ENCODE measurements around the gene USH1G. TPM values are rescaled to one million over a fixed set of nuclear protein-coding genes. Genes with fewer than 3 reads are reported as not detected.

The USH1G gene
- total RNA-seq, 1 experiment from 2014 or later = 2.7 TPM

GRCh38 chr17:74959826-74960515 lies 36.9 kb upstream of the USH1G start:
- Mint-ChIP-seq H3K27ac (no peak overlapping the region), H3K4me3 (no peak overlapping the region; a peak in 1 of 5 replicates), H3K9me3 (peaks cover 0 to 2% of the 10 kb centered on the region in 2 experiments; a peak in 1 of 5 replicates), H3K36me3 (ENCODE audit: insufficient read depth in 1 of 3, low read depth in 3 of 3) (peaks cover 0 to 2% (median 0%) of the 10 kb centered on the region in 3 experiments; a peak in 2 of 7 replicates), H3K4me1 (peaks cover 6 to 11% of the 10 kb centered on the region in 2 experiments), H3K27me3 (ENCODE audit: low read depth) (peaks cover 28% of the 10 kb centered on the region)
- no peak overlapping the region for H3K4ac ChIP-seq (ENCODE audit: low read depth, low read length)
- H2BK20ac ChIP-seq (ENCODE audit: low read depth, low read length, poor library complexity, severe bottlenecking) = no peak overlapping the region
- no peak overlapping the region for H3T11ph ChIP-seq (ENCODE audit: low read length)
- H2BK120ac ChIP-seq (ENCODE audit: low read depth, low read length, poor library complexity, severe bottlenecking) = no peak overlapping the region
- H3K23me2 ChIP-seq (ENCODE audit: insufficient read length, low read depth, low read length, poor library complexity, severe bottlenecking) = no peaks in the 10 kb centered on the region
- H3K23ac ChIP-seq (ENCODE audit: insufficient read length, low read depth, low read length) = no peak overlapping the region
- no peak overlapping the region for H4K91ac ChIP-seq (ENCODE audit: insufficient read length, low read depth, low read length)
- H4K20me1 ChIP-seq (ENCODE audit: control insufficient read depth, insufficient read depth, insufficient read length) = no peaks in the 10 kb centered on the region
- H3K4me2 ChIP-seq (ENCODE audit: insufficient read depth, insufficient read length, low read length) = no peak overlapping the region
- DNase-seq = peak; percentile 34
- no peak overlapping the region for H3K14ac ChIP-seq (ENCODE audit: insufficient read depth, low read length)
- WGBS (ENCODE audit: extremely low coverage, insufficient read length, low lambda C conversion rate) = no CpG with 5 or more reads among the region's 14 CpGs
- H3K79me1 ChIP-seq (ENCODE audit: insufficient read depth, low read depth, low read length, poor library complexity, severe bottlenecking) = no peaks in the 10 kb centered on the region
- no peak overlapping the region for H2BK12ac ChIP-seq (ENCODE audit: insufficient read length, low read depth, low read length)
- no peak overlapping the region for H2BK15ac ChIP-seq (ENCODE audit: low read depth, low read length)
- no peak overlapping the region for H3K9ac ChIP-seq (ENCODE audit: extremely low read depth, insufficient read length, low read length)
- H3K9me3 ChIP-seq (ENCODE audit: control insufficient read depth, low read depth, low read length) = no peaks in the 10 kb centered on the region
- no peak overlapping the region for H3K18ac ChIP-seq (ENCODE audit: insufficient read length, low read depth, low read length)
- H3K4me1 ChIP-seq (ENCODE audit: insufficient read depth, low read length) = no peaks in the 10 kb centered on the region
- no peak overlapping the region for H3K56ac ChIP-seq (ENCODE audit: insufficient read length, low read depth, low read length)
- TF ChIP-seq, protein P1, sequence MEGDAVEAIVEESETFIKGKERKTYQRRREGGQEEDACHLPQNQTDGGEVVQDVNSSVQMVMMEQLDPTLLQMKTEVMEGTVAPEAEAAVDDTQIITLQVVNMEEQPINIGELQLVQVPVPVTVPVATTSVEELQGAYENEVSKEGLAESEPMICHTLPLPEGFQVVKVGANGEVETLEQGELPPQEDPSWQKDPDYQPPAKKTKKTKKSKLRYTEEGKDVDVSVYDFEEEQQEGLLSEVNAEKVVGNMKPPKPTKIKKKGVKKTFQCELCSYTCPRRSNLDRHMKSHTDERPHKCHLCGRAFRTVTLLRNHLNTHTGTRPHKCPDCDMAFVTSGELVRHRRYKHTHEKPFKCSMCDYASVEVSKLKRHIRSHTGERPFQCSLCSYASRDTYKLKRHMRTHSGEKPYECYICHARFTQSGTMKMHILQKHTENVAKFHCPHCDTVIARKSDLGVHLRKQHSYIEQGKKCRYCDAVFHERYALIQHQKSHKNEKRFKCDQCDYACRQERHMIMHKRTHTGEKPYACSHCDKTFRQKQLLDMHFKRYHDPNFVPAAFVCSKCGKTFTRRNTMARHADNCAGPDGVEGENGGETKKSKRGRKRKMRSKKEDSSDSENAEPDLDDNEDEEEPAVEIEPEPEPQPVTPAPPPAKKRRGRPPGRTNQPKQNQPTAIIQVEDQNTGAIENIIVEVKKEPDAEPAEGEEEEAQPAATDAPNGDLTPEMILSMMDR (conservative IDR thresholded peaks at IDR 0.05) = no peak
- H2BK5ac ChIP-seq (ENCODE audit: insufficient read length, low read length) = no peak overlapping the region
- no peak overlapping the region for H4K8ac ChIP-seq (replicated peaks; ENCODE audit: insufficient read length, low read depth, low read length)
- no peaks in the 10 kb centered on the region for H3K27me3 ChIP-seq (ENCODE audit: insufficient read depth, low read length)
- H4K5ac ChIP-seq (ENCODE audit: insufficient read length, low read depth, low read length) = no peak overlapping the region
- no peak overlapping the region for H3K27ac ChIP-seq (ENCODE audit: insufficient read length, low read depth, low read length)
- no peaks in the 10 kb centered on the region for H3K79me2 ChIP-seq (ENCODE audit: insufficient read depth, low read length)
- H2AK5ac ChIP-seq (ENCODE audit: insufficient read length, low read length) = no peak overlapping the region
- H2AFZ ChIP-seq (ENCODE audit: low read length) = no peak overlapping the region

All from H9 (cell line).